Effector CD4-positive, alpha-beta T cell (primary cell): ENCODE results near the gene VAMP1.
A peak's percentile ranks its signal among the peaks of the same experiment; 100 is the strongest.
"Not testable (repeated sequence)": the region's sequence is repeated elsewhere in the genome, so short reads cannot be mapped to it uniquely, and the experiment has no call there.

ENCODE experiments used
- DNase-seq: peaks from one replicate; pipeline ENCODE4 v3.0.0-alpha.2; 2020

Gene VAMP1

GRCh38 chr12:6451348-6452244 is 18.9 kb downstream of the VAMP1 start, which contains the start of gene TAPBPL:
TAPBPL (plus strand) TSS chr12:6452042; CDS start chr12:6452249, 207 bp downstream.
- DNase-seq, result peak; percentile 76

- no peak for DNase-seq
Observed at GRCh38 chr12:6450869-6451347, 19.6 kb downstream of the VAMP1 start.

GRCh38 chr12:6450091-6450868 is 20.2 kb downstream of the VAMP1 start:
- no peak for DNase-seq

- no peak for DNase-seq
Observed at GRCh38 chr12:6444704-6445688, 25.5 kb downstream of the VAMP1 start, which contains the start of gene CD27. CD27 (plus strand) TSS chr12:6444955; CDS start chr12:6445096, 141 bp downstream.

GRCh38 chr12:6444031-6444430 is 26.4 kb downstream of the VAMP1 start:
- DNase-seq, result no peak

GRCh38 chr12:6443361-6443983 is 27.0 kb downstream of the VAMP1 start:
- DNase-seq, result no peak

DNA sequence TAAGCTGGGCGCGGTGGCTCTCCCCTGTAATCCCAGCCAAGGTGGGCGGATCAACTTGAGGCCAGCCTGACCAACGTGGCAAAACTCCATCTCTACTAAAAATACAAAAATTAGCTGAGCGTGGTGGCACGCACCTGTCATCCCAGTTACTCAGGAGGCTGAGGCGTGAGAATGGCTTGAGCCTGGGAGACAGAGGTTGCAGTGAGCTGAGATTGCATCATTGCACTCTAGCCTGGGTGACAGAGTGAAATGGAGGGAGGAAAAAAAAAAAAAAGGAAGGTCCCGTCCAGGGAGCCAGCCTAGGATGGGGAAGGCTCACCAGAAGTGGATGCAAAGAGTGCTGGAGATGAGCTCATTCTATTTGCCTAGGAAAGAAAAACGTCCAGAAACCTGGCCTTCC is 27.6 kb downstream of the VAMP1 start:
- DNase-seq, result no peak

DNA sequence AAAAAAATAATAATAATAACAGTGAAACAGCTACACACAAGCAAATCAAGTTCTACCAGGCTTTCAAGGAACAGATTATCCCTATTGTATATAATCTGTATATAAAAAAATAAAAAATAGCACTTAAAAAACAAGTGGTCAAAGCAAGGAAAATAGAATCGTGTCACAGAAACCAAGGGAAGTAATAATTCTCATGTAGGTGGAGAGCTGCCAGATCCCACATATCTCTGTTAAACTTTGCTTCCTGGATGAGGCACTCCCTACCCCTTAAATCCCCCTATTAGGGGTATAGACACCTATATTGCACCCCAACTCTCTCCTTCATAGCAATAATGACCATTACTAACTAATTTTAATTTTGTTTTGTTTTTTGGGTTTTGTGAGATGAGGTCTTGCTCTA is 30.1 kb downstream of the VAMP1 start:
- DNase-seq, result no peak

GRCh38 chr12:6438345-6438744 is 32.1 kb downstream of the VAMP1 start:
- DNase-seq, result no peak

DNA sequence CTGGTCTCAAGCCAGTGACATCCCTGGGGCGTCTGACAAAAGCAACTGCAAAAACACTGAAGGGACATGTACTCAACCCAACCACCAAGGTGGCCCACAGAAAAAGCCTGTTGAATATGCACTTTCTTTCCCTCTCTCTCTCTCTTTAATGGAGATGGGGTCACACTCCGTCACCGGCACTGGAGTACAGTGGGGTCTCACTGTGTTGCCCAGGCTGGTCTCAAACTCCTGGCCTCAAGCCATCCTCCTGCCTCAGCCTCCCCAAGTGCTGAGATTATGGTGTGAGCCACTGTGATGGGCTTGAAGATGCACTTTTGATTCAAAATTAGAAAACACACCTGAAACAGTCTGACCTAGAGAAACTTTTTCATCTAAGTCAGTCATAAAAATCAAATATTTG is 32.9 kb downstream of the VAMP1 start:
- no peak for DNase-seq

DNA sequence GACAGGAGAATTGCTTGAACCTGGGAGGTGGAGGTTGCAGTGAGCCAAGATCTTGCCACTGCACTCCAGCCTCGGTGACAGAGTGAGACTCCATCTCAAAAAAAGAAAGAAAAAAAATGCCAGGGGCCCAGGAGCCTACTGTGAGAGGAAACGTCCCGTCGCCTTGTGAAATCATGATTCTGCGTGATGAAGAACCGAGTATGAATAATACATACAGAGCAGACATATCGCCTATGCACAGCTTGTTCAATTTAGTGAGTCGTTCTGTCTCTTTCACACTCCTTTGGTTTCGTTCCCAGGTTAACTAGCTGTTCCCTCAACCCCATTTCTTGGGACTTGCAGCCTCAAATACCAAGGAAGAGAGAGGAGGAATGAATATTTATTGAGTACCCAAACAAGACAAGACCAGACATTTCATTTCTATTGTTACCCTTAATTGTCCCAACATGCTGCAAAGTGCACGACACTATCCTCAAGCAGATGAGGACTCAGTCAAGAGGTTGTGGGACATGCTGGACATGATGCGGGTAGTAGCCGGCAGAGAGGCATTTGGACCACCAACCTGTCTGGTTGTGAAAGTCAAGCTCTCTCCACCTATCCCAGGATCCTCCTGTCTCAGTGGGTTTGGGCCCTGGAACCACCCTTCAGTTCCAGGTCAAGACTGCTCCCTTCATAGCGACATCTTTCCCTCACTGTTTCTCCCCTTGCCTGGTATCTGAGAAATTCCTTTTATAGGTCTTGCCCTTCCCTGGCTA is 34.3 kb downstream of the VAMP1 start:
- DNase-seq, result no peak

- peak; percentile 47 for DNase-seq
Observed at GRCh38 chr12:6434205-6435140, 36.0 kb downstream of the VAMP1 start.

- DNase-seq, result no peak
Observed at GRCh38 chr12:6432991-6433390, 37.5 kb downstream of the VAMP1 start.

DNA sequence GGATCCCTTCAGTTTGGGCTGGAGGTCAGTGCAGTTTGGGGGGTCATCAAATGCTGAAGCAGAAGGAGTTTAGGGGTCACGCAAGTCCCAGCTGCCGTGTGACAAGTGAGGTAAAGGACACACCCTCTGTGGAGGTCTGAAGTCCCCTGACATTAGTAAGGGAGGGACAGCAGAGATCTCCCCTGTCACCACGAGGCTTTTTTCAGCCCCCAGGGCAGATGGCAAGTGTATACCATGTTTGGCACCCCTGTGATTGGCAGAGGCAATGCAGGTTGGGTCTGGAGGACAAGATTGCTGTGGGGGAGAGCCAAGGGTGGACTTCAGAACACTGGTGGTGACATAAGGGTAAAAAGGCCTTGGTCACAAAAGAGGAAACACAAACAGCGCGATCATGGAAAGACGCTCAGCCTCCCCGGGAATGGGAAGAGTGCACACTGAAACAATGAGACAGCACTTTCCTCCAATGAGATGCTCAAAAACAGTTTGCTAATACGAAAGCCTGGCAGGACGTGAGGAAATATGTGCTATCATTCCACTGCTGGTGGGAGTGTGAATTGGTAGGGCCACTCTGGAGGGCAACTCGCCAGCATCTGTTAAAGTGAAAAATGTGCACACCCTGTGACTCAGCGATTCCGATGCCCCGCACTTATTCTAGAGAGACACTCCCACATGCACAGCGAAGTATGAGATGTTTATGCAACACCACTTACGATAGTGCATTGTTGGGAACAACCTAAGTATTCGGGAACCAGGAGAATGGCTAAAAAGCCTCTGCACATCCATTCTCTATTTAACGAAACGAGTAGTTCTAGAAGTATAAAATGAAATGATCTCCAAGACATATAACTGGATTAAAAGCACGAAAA is 40.1 kb downstream of the VAMP1 start:
- no peak for DNase-seq

- DNase-seq, result no peak
Observed at GRCh38 chr12:6428326-6428725, 42.2 kb downstream of the VAMP1 start.

- DNase-seq, result not testable (repeated sequence)
Observed at GRCh38 chr12:6427796-6428195, 42.7 kb downstream of the VAMP1 start.

DNA sequence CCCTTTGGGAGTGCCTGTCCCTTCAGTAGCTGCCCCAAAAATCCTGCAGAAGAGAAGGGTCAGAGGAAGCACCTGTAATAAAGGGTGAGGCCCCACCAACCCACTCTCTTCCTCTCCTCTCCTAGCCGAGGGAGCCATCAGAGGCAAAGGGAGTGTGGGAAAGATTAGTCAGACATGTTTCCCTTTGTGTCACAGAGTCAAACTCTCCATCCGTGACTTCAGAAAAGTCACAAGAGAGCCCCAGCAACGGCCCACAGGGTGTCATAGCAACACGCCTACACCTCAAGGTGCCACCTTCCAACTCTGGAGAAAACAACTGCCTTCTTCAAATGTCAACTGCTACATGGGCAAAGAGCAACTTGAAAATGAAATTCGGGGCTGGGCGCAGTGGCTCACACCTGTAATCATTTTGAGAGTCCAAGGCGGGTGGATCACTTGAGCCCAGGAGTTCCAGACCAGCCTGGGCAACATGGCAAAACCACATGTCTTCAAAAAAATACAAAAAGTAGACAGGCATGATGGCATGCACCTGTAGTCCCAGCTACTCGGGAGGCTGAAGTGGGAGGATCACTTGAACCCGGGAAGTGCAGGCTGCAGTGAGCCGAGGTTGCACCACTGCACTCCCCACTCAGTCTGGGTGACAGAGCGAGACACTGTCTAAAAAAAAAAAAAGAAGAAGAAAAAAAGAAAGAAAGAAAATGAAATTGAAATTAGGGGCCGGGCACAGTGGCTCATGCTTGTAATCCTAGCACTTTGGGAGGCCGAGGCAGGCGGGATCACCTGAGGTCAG is 43.4 kb downstream of the VAMP1 start:
- DNase-seq, result peak; percentile 75
